Activated CD4-positive, CD25-positive, alpha-beta regulatory T cell treated with anti-CD3 and anti-CD28 coated beads, Interleukin-2, amount 50 U/mL, for 72 hours (primary cell): Measurements from ENCODE around the gene KLHDC9.
"Not testable (repeated sequence)": the region's sequence is repeated elsewhere in the genome, so short reads cannot be mapped to it uniquely, and the experiment has no call there.

Experiments
- DNase-seq: peaks from one replicate; pipeline ENCODE4 v3.0.0; 2021

KLHDC9 gene

GRCh38 chr1:161099090-161099802 lies 1.1 kb downstream of the KLHDC9 start:
- no peak for DNase-seq

GRCh38 chr1:161100556-161100955 lies 2.4 kb downstream of the KLHDC9 start:
- no peak for DNase-seq

- DNase-seq, result no peak
Observed at GRCh38 chr1:161106431-161106830, 8.3 kb downstream of the KLHDC9 start.

- DNase-seq, result no peak
Observed at GRCh38 chr1:161111117-161111516, 13.0 kb downstream of the KLHDC9 start.

GRCh38 chr1:161111527-161111926 lies 13.4 kb downstream of the KLHDC9 start:
- no peak for DNase-seq

GRCh38 chr1:161113915-161114314 lies 15.8 kb downstream of the KLHDC9 start:
- DNase-seq, result no peak

- no peak for DNase-seq
Observed at GRCh38 chr1:161114556-161114955, 16.4 kb downstream of the KLHDC9 start.

- DNase-seq, result no peak
Observed at GRCh38 chr1:161115132-161115711, 17.1 kb downstream of the KLHDC9 start.

- DNase-seq, result not testable (repeated sequence)
Observed at GRCh38 chr1:161115961-161116360, 17.8 kb downstream of the KLHDC9 start.

- peak; percentile 87 for DNase-seq
Observed at GRCh38 chr1:161117759-161118581, 19.8 kb downstream of the KLHDC9 start, which contains the start of the genes NIT1 and PFDN2. Gene NIT1, plus strand, starts transcription at chr1:161118105. Its CDS starts 72 bp downstream, at chr1:161118177. Gene PFDN2, minus strand, starts transcription at chr1:161118037. Its CDS starts 11 bp downstream, at chr1:161118026.

- no peak for DNase-seq
Observed at GRCh38 chr1:161119092-161119903, 21.1 kb downstream of the KLHDC9 start.

- DNase-seq, result no peak
Observed at GRCh38 chr1:161121042-161121650, 23.0 kb downstream of the KLHDC9 start.

- DNase-seq, result no peak
Observed at GRCh38 chr1:161121834-161122233, 23.7 kb downstream of the KLHDC9 start.

- no peak for DNase-seq
Observed at GRCh38 chr1:161122967-161123366, 24.8 kb downstream of the KLHDC9 start.

GRCh38 chr1:161127649-161128048 lies 29.5 kb downstream of the KLHDC9 start:
- no peak for DNase-seq

GRCh38 chr1:161128591-161129420 lies 30.6 kb downstream of the KLHDC9 start:
- no peak for DNase-seq

GRCh38 chr1:161130266-161130665 lies 32.1 kb downstream of the KLHDC9 start:
- no peak for DNase-seq

GRCh38 chr1:161131523-161132409 lies 33.6 kb downstream of the KLHDC9 start:
- no peak for DNase-seq

- peak; percentile 87 for DNase-seq
Observed at GRCh38 chr1:161132410-161133219, 34.5 kb downstream of the KLHDC9 start, which contains the start of gene DEDD. Gene DEDD, minus strand, starts transcription at chr1:161132667. Its CDS starts 8,205 bp downstream, at chr1:161124462.
